ENCODE data around the gene KRTAP19-7.

KRTAP19-7 gene, protein sequence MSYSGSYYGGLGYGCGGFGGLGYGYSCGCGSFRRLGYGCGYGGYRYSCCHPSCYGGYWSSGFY

DNA sequence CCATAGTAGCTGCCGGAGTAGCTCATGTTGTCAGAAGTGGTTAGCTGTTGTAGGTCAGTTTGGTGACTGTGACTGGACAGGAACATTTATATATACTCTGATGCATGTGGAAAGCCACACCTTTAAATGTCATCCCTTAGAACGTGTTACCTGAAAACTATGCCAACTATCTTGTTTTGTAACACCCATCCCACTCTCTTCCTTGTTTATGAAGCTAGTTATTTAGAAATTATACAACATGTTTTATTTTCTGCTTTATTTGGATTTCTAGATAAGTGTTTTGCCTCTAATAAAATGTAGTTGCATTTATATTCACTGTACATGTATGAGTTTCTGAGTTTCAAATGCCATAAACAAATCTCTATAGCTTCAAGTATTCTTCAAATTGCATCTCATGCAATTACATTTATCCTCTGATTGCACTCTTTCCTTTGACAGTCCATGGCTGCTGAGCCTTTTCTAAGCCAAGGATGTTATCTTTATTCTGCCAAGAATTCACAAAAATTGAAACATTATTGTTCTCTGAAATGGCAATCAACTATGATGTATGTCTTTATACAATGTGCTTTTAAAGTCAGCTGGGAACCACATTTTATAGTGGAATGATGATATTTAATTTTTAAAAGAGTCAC, at the start of gene KRTAP19-7:
KRTAP19-7 (minus strand) TSS at position 51 of the 632 bp plus-strand sequence; CDS start at position 26, 25 bp downstream.
- no peak for DNase-seq (ENCODE audit: low spot score)

DNA sequence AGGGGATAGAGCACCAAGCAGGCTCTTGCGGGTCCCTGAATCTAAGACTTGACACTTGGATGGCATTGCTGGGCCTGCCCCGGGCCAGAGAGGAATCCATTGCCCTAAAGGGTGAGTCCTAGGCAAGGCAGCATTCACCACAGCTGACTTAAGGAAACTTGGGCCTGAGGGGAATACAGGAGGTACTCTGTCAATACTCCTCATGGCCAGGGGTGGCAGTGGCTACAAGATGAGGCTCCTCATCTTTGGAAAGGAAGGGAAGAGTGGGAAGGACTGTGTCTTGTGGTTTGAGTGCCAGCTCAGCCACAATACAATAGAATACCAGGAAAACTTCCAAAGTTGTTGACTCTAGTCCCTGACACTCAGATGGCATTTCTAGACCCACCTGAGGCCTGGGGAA, 44.9 kb upstream of the KRTAP19-7 start:
- no peak for DNase-seq (ENCODE audit: low spot score)

DNA sequence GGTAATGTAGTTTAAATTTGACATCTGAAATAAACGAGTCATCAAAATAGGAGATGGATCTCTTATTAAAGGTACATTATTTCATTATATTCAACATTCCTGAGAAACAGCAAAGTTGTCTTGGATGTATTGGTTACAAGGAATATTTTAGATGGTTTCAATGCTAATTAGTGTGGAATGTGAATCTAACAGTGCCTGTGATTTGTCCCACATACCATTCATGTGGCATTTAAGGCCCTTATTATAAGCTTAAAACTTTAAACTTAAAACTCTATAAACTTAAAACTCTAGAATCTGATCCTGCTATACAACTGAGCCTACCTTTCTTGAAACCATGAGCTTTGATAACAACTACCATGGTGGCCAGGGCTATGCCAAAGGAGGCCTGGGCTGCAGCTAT, 39.7 kb upstream of the KRTAP19-7 start, which contains the start of gene KRTAP22-1:
KRTAP22-1 (plus strand) TSS at position 301 of the 400 bp plus-strand sequence.
- no peak for DNase-seq (ENCODE audit: low spot score)

DNA sequence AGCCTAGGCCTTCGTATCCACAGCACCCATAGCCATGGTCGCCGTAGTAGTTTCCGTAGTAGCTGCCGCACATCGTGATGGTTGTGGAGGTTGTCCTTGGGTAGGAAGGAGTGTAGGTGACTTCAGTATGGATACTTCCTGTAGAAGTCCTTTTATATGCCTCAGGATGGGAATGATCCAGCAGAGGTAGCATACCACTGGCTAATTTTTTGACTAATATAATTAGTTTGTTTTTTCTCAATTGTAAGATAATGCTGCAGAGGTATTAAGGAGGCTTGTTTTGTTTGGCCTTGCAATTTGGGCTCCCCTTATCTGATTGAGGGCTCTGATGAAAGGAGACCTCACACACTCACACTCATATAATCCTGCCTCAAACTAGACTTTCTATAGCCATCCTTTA, 37.7 kb upstream of the KRTAP19-7 start, which contains the start of gene KRTAP6-2:
KRTAP6-2 (minus strand) TSS at position 101 of the 400 bp plus-strand sequence; CDS start at position 73, 28 bp downstream.
- DNase-seq (ENCODE audit: low spot score) = no peak

DNA sequence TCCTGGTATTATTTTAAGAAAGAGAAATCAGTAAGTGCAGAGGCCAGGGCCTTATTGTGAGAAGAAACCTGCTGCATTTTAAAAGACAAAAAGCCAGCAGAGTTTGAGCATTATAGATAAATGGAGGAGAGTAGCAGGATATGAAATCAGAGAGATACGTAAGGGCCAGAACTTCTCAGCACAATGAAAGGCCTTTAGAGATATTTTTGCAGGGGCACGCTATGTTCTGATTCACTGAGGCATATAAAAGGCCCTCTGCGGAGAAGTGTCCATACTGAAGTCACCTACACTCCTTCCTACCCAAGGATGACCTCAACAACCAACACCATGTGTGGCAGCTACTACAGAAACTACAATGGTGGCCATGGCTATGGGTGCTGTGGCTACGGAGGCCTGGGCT, 31.0 kb upstream of the KRTAP19-7 start, which contains the start of gene KRTAP6-3:
KRTAP6-3 (plus strand) TSS at position 301 of the 400 bp plus-strand sequence; CDS start at position 307, 6 bp downstream.
- no peak for DNase-seq (ENCODE audit: low spot score)

DNA sequence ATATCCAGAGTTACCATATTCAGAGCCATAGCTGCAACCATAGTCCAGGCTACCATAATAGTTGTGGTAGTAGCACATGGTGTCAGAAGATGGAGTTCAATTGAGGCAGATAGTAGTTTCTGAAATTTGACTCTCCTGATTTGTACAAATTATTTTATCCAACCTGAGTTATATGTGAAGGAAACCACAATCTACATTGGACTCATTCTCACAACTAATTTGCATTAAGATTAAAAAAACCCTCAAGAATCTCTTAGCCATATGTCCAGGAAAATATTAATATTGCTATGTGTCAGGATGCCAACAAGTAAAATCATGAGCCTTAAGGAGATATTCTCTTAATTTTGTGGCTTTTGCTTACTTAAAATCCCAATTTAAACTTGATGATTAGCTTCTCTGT, 29.2 kb upstream of the KRTAP19-7 start, which contains the start of gene KRTAP22-2:
KRTAP22-2 (minus strand) TSS at position 101 of the 400 bp plus-strand sequence.
- no peak for DNase-seq (ENCODE audit: low spot score)

DNA sequence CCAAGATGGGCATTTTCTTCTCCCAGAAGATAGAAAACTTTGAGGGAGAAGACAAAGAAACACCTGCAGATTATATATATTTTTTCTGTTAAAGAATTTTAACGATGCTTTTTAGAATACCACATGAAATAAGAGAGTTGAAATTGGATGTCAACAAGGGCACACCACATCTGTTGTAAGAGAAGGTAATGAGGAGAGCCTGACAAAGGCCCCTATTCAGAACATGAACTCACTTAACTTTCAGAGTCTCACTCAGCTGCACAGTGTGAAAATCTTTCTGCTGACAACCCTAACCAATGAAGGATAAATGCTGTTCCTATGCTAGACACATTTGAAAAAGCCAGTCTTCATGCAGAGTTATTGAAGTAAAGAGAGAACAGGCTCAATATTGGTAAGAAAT, 21.8 kb upstream of the KRTAP19-7 start:
- no peak for DNase-seq (ENCODE audit: low spot score)

DNA sequence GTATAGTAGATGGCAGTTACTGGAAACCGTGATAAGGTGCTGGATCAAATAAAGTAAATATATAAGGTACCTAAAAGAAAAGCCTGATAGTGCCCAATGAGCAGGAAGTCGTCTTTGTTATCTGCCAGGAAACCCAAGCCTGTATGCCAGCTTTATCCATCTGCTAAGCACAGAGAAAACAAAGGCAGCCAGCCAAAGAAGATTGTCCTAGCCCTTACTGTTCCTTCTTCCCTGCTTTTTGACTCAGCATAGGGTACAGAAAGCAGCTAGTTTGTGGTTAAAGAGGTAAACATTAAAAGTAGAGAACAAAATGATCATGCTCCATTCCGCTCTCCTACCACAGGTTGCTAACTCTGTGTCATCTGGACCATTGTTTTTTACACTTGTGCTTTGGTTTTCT, 19.0 kb upstream of the KRTAP19-7 start:
- no peak for DNase-seq (ENCODE audit: low spot score)

DNA sequence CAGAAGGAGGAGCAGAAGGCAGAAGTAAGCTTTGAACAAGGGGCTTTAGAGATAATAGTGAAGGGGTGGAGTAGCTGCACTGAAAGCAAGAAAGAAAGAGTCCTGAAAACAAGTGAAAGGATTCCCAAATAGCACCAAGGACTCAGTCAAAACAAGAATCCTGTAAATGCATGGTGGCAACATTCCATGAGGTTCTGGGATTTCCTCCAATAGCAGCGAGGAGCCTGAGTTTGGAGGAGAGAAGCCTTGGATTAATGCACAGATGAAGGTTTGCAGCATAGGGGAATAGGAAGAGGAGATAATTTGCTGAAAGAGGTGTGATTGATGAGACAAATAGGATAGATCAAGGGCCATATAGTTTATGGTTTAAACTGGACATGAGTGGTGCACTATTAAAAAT, 18.2 kb upstream of the KRTAP19-7 start:
- no peak for DNase-seq (ENCODE audit: low spot score)

DNA sequence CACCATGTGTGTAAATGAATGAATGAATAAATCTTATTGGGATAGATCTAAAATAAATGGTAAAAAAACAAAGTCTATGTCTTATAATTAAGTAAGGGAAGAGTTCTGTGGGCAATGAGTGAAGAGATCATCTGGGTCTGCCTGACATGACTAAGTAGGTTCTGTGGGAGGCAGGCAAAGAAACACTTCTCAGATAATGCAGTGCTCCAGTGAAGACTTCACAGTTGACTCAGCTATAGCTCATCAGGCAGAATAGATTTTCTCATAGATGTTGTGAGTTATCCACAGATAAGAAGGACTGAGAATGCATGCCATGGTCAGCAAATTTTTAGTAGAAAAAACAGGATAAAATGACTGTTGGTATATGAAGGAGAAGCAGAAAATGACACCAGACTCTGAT, 16.7 kb upstream of the KRTAP19-7 start:
- DNase-seq (ENCODE audit: low spot score) = no peak

DNA sequence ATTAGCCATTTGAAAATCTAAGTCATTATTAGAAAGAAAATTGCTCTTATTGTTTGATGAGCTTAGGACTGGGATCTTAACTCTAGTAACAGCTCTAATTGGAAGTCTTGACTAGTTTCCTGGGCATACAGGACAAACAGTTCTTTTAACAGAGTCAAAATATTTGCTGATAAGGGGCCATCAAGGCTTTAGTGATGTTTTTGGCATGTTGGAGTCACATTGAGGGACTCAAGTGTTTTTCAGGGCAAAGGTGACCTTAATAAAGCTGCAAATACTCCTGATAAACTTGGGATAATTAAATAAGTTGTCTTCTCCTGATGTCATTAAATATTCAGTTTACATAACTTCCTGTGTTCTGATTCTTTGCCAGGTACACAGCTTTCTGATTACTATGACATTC, 6.5 kb upstream of the KRTAP19-7 start:
- DNase-seq (ENCODE audit: low spot score) = no peak

DNA sequence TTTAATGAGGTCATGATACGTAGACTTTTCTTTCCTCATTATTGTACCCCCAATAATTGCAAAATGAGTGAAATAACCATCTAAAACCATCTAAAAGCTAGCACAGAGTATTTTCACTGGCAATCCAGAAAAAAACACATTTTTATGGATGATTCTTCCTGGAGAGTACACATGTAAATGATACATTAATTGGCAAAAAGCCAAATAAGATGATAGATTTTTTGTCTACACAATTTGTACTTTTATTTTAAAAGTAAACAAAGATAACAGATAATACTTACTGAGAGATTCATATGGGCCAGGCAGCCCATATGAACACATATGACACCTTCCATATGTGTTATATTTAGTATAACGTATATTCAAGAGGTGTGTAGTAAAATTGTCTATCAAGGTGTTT, 2.5 kb upstream of the KRTAP19-7 start:
- no peak for DNase-seq (ENCODE audit: low spot score)

DNA sequence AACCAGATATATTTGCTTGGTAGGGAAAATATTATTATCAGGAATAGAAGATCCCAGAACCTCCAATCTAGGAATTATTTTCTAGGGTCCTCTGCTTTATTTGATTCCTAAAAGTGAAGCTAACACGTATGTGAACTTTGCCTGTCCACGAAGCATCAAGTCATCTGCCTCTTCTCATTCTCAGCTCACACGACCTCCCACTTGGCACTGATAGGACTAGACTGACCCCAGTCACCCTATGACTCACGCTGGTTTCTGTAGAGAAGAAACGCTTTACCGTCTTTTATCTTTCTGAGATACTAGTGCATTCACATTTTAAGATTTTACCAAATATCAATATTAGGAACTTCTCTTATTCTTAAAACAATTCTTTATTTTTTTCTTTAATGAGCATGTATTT, 2.0 kb upstream of the KRTAP19-7 start:
- DNase-seq (ENCODE audit: low spot score) = no peak

DNA sequence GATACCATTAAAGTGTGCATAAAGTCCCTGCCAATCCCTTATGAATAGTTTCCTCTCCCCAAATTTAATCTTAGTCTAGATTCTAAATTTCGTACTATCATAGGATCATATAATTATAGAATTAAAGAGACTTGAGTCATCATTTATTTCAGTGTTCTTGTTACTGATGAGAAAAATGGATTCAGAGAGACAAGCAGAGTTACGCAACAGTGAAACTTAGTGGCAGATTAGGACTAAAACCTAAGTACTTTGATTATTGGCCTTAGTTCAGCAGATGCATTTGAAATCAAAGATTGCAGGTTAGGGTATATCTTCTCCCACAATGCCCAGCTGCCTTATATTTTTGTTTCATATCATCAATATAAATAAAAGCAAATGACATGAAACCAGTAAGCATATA, 843 bp upstream of the KRTAP19-7 start:
- DNase-seq (ENCODE audit: low spot score) = no peak

DNA sequence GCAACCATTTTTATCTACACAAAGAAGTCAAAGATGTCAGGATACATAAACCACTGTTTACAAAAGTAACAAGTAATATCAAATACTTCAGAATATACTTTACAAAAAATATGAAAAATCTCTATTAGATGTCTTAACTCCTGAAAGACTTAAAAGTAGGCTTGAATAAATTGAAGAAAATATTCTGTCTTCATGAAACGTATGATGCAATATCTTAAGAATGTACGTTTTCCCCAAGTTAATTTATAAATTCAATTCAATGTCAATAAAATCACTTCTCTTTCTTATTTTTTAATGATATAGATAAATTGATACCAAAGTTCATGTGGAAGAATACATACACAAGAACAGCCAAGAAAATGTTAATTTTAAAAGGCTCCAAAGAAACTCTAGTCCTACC, 6.0 kb downstream of the KRTAP19-7 start:
- no peak for DNase-seq (ENCODE audit: low spot score)

DNA sequence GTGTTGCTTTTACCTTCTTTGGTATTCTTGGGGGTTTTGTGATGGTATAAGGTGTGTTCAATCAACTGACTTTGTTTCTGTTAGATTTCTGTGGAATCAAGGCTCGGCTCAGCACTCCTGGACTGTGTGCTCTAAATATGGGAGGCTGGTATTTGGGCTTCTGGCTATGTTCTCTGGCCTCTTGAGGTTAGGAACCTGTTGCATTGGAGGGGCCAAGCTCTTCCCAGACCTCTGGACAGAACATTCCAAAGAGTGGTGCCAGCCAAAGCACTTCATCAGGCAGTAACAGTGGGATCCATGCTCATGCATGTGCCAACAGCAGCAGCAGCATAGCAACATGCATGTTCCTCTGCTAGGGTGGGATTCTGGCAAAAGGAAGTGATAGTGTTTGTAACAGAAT, 8.3 kb downstream of the KRTAP19-7 start:
- no peak for DNase-seq (ENCODE audit: low spot score)

DNA sequence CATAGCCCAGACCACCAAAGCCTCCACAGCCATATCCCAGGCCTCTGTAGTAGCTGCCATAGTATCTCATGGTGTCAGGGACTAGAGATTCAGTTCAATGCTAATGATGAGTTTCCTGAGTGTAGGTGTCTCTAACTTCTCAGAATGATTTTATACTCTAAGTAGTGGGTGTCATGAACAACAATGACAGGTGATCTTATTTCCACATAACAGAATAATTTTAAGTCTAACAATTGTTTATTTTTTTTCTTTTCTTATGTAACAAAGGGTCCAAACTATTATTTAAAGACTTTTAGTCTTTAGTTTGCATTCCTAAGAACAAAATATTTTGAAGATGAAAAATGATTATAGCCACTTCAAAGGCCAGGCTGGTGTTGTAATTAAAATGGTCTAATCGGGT, 19.4 kb downstream of the KRTAP19-7 start, which contains the start of gene KRTAP19-6:
KRTAP19-6 (minus strand) TSS at position 101 of the 400 bp plus-strand sequence; CDS start at position 70, 31 bp downstream.
- no peak for DNase-seq (ENCODE audit: low spot score)

DNA sequence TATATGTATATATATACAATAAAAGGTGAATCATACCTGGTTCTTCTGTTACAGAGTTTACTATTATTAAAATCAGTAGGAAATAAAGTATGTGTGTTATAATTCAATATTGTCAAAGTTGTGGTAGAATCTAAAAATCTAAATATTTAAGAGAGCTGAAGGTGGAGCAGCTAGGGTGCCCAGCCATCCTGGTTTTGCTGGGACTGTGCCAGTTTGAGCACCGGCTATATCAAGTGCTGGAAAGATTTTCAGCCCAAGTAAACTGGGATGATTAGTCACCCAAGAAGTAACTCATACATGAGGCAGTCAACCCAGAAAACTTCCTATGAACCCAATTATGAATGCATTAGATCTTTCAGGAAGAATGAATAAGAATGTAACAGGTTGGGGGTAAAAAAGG, 42.2 kb downstream of the KRTAP19-7 start:
- DNase-seq (ENCODE audit: low spot score) = no peak

DNA sequence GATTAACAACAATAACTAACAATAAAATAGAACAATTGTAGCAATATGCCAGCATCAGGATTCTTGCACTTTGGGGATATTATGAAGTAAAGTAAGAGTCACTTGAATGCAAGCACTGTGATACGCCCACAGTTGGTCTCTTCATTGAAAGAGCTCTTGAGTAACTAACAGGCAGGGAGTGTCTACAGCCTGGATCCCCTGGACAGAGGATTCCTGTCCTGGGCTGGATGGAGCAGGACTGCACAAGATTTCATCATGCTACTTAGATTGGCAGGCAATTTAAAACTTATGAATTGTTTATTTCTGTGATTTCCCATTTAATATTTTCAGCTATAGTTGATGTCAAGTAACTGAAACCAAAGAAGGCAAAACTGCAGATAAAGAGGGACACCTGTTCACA, 45.4 kb downstream of the KRTAP19-7 start:
- no peak for DNase-seq (ENCODE audit: low spot score)
